DMS53 (cell line): ENCODE results near the gene COL18A1.
"Not testable (repeated sequence)": the region's sequence is repeated elsewhere in the genome, so short reads cannot be mapped to it uniquely, and the experiment has no call there.

Source experiments
- DNase-seq: peaks from one replicate; lab custom pipeline; 2025; lab: John Stamatoyannopoulos, UW

Gene COL18A1

DNA sequence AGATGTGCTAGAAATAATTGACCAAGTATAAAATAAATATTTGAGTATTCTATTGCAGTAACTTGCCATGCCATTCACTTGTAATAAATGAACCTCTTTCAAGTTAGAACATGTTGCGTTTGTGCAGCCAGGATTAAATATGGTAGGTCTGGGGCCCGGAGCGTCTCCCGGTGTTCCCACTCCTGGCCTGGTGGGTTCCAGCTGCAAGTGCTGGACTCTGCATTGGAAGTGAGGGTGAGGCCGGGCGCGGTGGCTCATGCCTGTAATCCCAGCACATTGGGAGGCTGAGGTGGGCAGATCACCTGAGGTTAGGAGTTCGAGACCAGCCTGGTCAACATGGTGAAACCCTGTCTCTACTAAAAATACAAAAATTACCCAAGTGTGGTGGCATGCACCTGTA lies 156.3 kb downstream of the COL18A1 start:
- not testable (repeated sequence) for DNase-seq

DNA sequence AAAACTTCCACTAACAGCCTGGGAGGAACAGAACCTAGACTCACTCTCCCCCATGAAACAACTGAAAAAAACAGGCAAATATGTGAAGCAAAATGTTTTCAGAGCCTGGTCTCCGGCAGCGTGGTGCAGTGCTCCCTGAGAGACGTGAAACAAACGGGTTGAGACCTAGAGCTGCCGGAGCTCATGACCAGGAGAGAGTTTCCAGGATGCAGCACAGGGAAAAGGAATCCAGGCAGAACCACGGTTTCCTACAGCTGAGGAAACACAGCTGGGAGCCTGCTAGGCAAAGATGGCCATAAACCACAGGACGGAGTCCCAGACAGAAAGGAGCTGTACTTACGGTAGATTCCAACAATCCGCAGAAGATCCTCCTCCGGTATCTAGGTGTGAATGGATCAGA lies 157.4 kb downstream of the COL18A1 start:
- DNase-seq, result no peak

DNA sequence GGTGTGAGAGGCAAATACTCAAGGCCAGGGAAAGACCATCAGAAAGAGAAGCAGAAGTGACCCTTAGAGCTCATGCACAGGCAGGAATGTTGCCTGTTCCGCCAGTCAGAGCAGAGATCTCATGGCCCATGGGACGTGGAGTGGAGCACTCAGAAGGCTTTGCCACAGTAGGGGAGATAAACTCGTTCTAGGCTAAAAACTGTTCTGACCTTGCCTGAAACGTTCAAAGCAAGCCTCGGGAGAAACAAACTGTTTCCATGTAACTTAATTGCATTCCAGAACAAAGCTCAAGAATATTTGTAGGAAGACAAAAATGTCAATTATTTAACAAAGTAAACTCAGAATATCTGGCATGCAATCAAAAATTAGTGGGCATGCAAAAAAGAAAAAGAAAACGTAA lies 158.0 kb downstream of the COL18A1 start:
- DNase-seq, result no peak
